Immature natural killer cell (primary cell): Measurements from ENCODE around the gene RNH1. TPM values are rescaled to one million over a fixed set of nuclear protein-coding genes. Genes with fewer than 3 reads are reported as not detected.
"Not testable (repeated sequence)": the region's sequence is repeated elsewhere in the genome, so short reads cannot be mapped to it uniquely, and the experiment has no call there.

Source experiments
- DNase-seq, 3 donors: peaks; one replicate each; pipeline ENCODE4 v3.0.0; 2022; ENCODE audit warnings: mixed read lengths in 1 of 3
- H3K27ac Mint-ChIP-seq, 6 donors: one replicate each; pipeline ENCODE4 v1.8.0; 2020; ENCODE audit warnings: mixed read lengths in 6 of 6, mild to moderate bottlenecking in 5 of 6, inconsistent platforms in 4 of 6, moderate library complexity in 3 of 6
- H3K27me3 Mint-ChIP-seq, 3 donors: one replicate each; pipeline ENCODE4 v1.8.0; 2020 to 2021; ENCODE audit warnings: low read depth in 3 of 3, mild to moderate bottlenecking in 3 of 3, mixed read lengths in 3 of 3, moderate library complexity in 3 of 3, inconsistent platforms in 1 of 3
- H3K36me3 Mint-ChIP-seq, 3 donors: one replicate each; pipeline ENCODE4 v1.8.0; 2020; ENCODE audit warnings: mixed read lengths in 3 of 3, inconsistent platforms in 2 of 3, mild to moderate bottlenecking in 2 of 3
- H3K4me1 Mint-ChIP-seq, 2 donors: one replicate each; pipeline ENCODE4 v1.8.0; 2020; ENCODE audit warnings: inconsistent platforms in 2 of 2, mild to moderate bottlenecking in 2 of 2, mixed read lengths in 2 of 2, moderate library complexity in 1 of 2
- H3K4me3 Mint-ChIP-seq, 5 donors: one replicate each; pipeline ENCODE4 v1.8.0; 2020; ENCODE audit warnings: mild to moderate bottlenecking in 5 of 5, mixed read lengths in 5 of 5, inconsistent platforms in 3 of 5, moderate library complexity in 3 of 5
- H3K9me3 Mint-ChIP-seq, 6 donors: one replicate each; pipeline ENCODE4 v1.8.0; 2020; ENCODE audit warnings: mild to moderate bottlenecking in 6 of 6, mixed read lengths in 6 of 6, inconsistent platforms in 4 of 6, moderate library complexity in 3 of 6
- polyA plus RNA-seq, 3 donors: library from polyadenylated mRNA; unstranded; fragments of 300-500 nt; fragmentation: Illumina TruSeq; gene quantifications; one replicate each; pipeline ENCODE4 v1.2.3, GENCODE V29; 2021

The RNH1 gene
- polyA plus RNA-seq, 3 donors from 2014 or later, result 164 to 180 (median 168) TPM

- Mint-ChIP-seq H3K4me1 (no peaks in the 10 kb centered on the region), H3K27ac (no peak overlapping the region), H3K27me3 (no peaks in the 10 kb centered on the region), H3K4me3 (no peak overlapping the region), H3K36me3 (no peaks in the 10 kb centered on the region), H3K9me3 (no peaks in the 10 kb centered on the region)
- DNase-seq, result no peak
Measured at GRCh38 chr11:475941-476340, 31.1 kb downstream of the RNH1 start.

- Mint-ChIP-seq H3K27ac (no peak overlapping the region), H3K9me3 (no peaks in the 10 kb centered on the region), H3K36me3 (no peaks in the 10 kb centered on the region), H3K4me3 (no peak overlapping the region), H3K27me3 (no peaks in the 10 kb centered on the region), H3K4me1 (no peaks in the 10 kb centered on the region)
- no peak for DNase-seq
Measured at GRCh38 chr11:474914-475506, 32.0 kb downstream of the RNH1 start.

- no peaks in the 10 kb centered on the region for H3K9me3 Mint-ChIP-seq
- no peaks in the 10 kb centered on the region for H3K27me3 Mint-ChIP-seq
- no peaks in the 10 kb centered on the region for H3K4me1 Mint-ChIP-seq
- no peaks in the 10 kb centered on the region for H3K36me3 Mint-ChIP-seq
- no peak overlapping the region for H3K4me3 Mint-ChIP-seq
- DNase-seq, result no peak
- H3K27ac Mint-ChIP-seq, result peak overlapping the region in 1 of 6 donors; percentile 17
Measured at GRCh38 chr11:473962-474785, 32.9 kb downstream of the RNH1 start.

- H3K4me3 Mint-ChIP-seq, result no peak overlapping the region
- no peaks in the 10 kb centered on the region for H3K36me3 Mint-ChIP-seq
- DNase-seq, result no peak
- no peaks in the 10 kb centered on the region for H3K27me3 Mint-ChIP-seq
- H3K27ac Mint-ChIP-seq, result no peak overlapping the region
- no peaks in the 10 kb centered on the region for H3K4me1 Mint-ChIP-seq
- no peaks in the 10 kb centered on the region for H3K9me3 Mint-ChIP-seq
Measured at GRCh38 chr11:473415-473814, 33.6 kb downstream of the RNH1 start.

GRCh38 chr11:472816-473215 lies 34.2 kb downstream of the RNH1 start:
- Mint-ChIP-seq H3K27ac (no peak overlapping the region), H3K36me3 (no peaks in the 10 kb centered on the region), H3K27me3 (no peaks in the 10 kb centered on the region), H3K4me1 (no peaks in the 10 kb centered on the region), H3K9me3 (no peaks in the 10 kb centered on the region), H3K4me3 (no peak overlapping the region)
- no peak for DNase-seq

- Mint-ChIP-seq H3K27me3 (no peaks in the 10 kb centered on the region), H3K4me3 (no peak overlapping the region), H3K9me3 (no peaks in the 10 kb centered on the region), H3K27ac (no peak overlapping the region), H3K36me3 (no peaks in the 10 kb centered on the region), H3K4me1 (no peaks in the 10 kb centered on the region)
- no peak for DNase-seq
Measured at GRCh38 chr11:472272-472671, 34.8 kb downstream of the RNH1 start.

- no peak overlapping the region for H3K27ac Mint-ChIP-seq
- no peaks in the 10 kb centered on the region for H3K36me3 Mint-ChIP-seq
- no peaks in the 10 kb centered on the region for H3K27me3 Mint-ChIP-seq
- H3K9me3 Mint-ChIP-seq, result no peaks in the 10 kb centered on the region
- no peaks in the 10 kb centered on the region for H3K4me1 Mint-ChIP-seq
- no peak for DNase-seq
- no peak overlapping the region for H3K4me3 Mint-ChIP-seq
Measured at GRCh38 chr11:471468-472145, 35.4 kb downstream of the RNH1 start.

GRCh38 chr11:469684-470560 lies 37.1 kb downstream of the RNH1 start:
- Mint-ChIP-seq H3K36me3 (peaks cover 0 to 2% (median 0%) of the 10 kb centered on the region in 3 donors), H3K4me3 (no peak overlapping the region), H3K4me1 (no peaks in the 10 kb centered on the region), H3K9me3 (no peaks in the 10 kb centered on the region), H3K27me3 (no peaks in the 10 kb centered on the region), H3K27ac (peak overlapping the region in 1 of 6 donors; percentile 23)
- no peak for DNase-seq

- H3K9me3 Mint-ChIP-seq, H3K27me3 Mint-ChIP-seq, H3K36me3 Mint-ChIP-seq, H3K4me3 Mint-ChIP-seq, DNase-seq, H3K4me1 Mint-ChIP-seq: not testable (repeated sequence)
- peak overlapping the region in 1 of 6 donors; percentile 23 for H3K27ac Mint-ChIP-seq
Measured at GRCh38 chr11:469026-469683, 37.9 kb downstream of the RNH1 start.

GRCh38 chr11:468493-468892 lies 38.5 kb downstream of the RNH1 start:
- no peak overlapping the region for H3K27ac Mint-ChIP-seq
- H3K36me3 Mint-ChIP-seq, result peaks cover 0 to 2% (median 0%) of the 10 kb centered on the region in 3 donors
- no peaks in the 10 kb centered on the region for H3K27me3 Mint-ChIP-seq
- no peaks in the 10 kb centered on the region for H3K4me1 Mint-ChIP-seq
- no peak for DNase-seq
- H3K9me3 Mint-ChIP-seq, result no peaks in the 10 kb centered on the region
- no peak overlapping the region for H3K4me3 Mint-ChIP-seq

- Mint-ChIP-seq H3K27ac (no peak overlapping the region), H3K36me3 (peaks cover 0 to 2% (median 0%) of the 10 kb centered on the region in 3 donors), H3K4me1 (no peaks in the 10 kb centered on the region), H3K9me3 (no peaks in the 10 kb centered on the region), H3K4me3 (no peak overlapping the region), H3K27me3 (no peaks in the 10 kb centered on the region)
- DNase-seq, result no peak
Measured at GRCh38 chr11:468036-468435, 39.0 kb downstream of the RNH1 start.

- Mint-ChIP-seq H3K27ac (peak overlapping the region in 1 of 6 donors; percentile 46), H3K4me3 (no peak overlapping the region), H3K9me3 (no peaks in the 10 kb centered on the region), H3K36me3 (peaks cover 0 to 2% (median 0%) of the 10 kb centered on the region in 3 donors), H3K27me3 (peaks cover 0 to 1% (median 0%) of the 10 kb centered on the region in 3 donors), H3K4me1 (no peaks in the 10 kb centered on the region)
- no peak for DNase-seq
Measured at GRCh38 chr11:465896-466530, 41.0 kb downstream of the RNH1 start.

GRCh38 chr11:464316-464715 lies 42.7 kb downstream of the RNH1 start:
- no peak for DNase-seq
- no peaks in the 10 kb centered on the region for H3K9me3 Mint-ChIP-seq
- H3K27me3 Mint-ChIP-seq, result peaks cover 0 to 4% (median 0%) of the 10 kb centered on the region in 3 donors
- peaks cover 0 to 2% (median 0%) of the 10 kb centered on the region in 3 donors for H3K36me3 Mint-ChIP-seq
- no peak overlapping the region for H3K4me3 Mint-ChIP-seq
- H3K4me1 Mint-ChIP-seq, result no peaks in the 10 kb centered on the region
- no peak overlapping the region for H3K27ac Mint-ChIP-seq
